Activated naive CD8-positive, alpha-beta T cell treated with anti-CD3 and anti-CD28 coated beads, Interleukin-2, amount 10 ng/mL, durations not matched to agents 7 days and 5 days (primary cell): ENCODE results near the gene GPER1. TPM values are rescaled to one million over a fixed set of nuclear protein-coding genes. Genes with fewer than 3 reads are reported as not detected.
"Not testable (repeated sequence)": the region's sequence is repeated elsewhere in the genome, so short reads cannot be mapped to it uniquely, and the experiment has no call there.

Experiments
- ATAC-seq: fragments of 150-1000 bp; cut with Tn5 transposase; one replicate; pipeline ENCODE4 v1.10.0; 2021; ENCODE audit warnings: low read depth, moderate library complexity
- POLR2A ChIA-PET: fragments of 350-600 bp; sonication (Branson Sonifier 250); formaldehyde crosslinking; loops from one replicate; lab custom pipeline; 2021; ENCODE audit warnings: antibody characterized with exemption; lab: Charles Lee
- DNase-seq: peaks from one replicate; pipeline ENCODE4 v3.0.0; 2021
- H3K27ac Mint-ChIP-seq: one replicate; pipeline ENCODE4 v1.8.0; 2022; ENCODE audit warnings: mild to moderate bottlenecking, mixed read lengths
- H3K27me3 Mint-ChIP-seq: one replicate; pipeline ENCODE4 v1.8.0; 2022; ENCODE audit warnings: mild to moderate bottlenecking, moderate library complexity, mixed read lengths
- H3K36me3 Mint-ChIP-seq: one replicate; pipeline ENCODE4 v1.8.0; 2021; ENCODE audit warnings: mild to moderate bottlenecking, mixed read lengths
- H3K4me1 Mint-ChIP-seq: one replicate; pipeline ENCODE4 v1.8.0; 2021; ENCODE audit warnings: mixed read lengths
- H3K4me3 Mint-ChIP-seq: one replicate; pipeline ENCODE4 v1.8.0; 2022; ENCODE audit warnings: mild to moderate bottlenecking, moderate library complexity, mixed read lengths
- H3K9me3 Mint-ChIP-seq: one replicate; pipeline ENCODE4 v1.8.0; 2021; ENCODE audit warnings: mixed read lengths
- total RNA-seq, 2 experiments: library from RNA; stranded (reverse); gene quantifications; one replicate each; pipeline ENCODE4 v1.2.3, GENCODE V29; 2021

The GPER1 gene
- total RNA-seq = under 1 TPM; 0.19 to 0.26 TPM

GRCh38 chr7:1087952-1088920 is at the start of gene GPER1:
TSS of gene GPER1 (plus strand) at chr7:1088113. CDS start at chr7:1091729, 3,616 bp downstream.
- H3K36me3 Mint-ChIP-seq = no peaks in the 10 kb centered on the region
- no peak within 1 kb of the TSS for H3K27ac Mint-ChIP-seq
- no peaks in the 10 kb centered on the region for H3K9me3 Mint-ChIP-seq
- H3K27me3 Mint-ChIP-seq = no peaks in the 10 kb centered on the region
- H3K4me3 Mint-ChIP-seq = peak within 1 kb of the TSS; percentile 74
- DNase-seq (no peak), ATAC-seq (no peak)
- POLR2A ChIA-PET = no interaction called here
- H3K4me1 Mint-ChIP-seq = peaks cover 5% of the 10 kb centered on the region

- H3K36me3 Mint-ChIP-seq, ATAC-seq, H3K9me3 Mint-ChIP-seq, POLR2A ChIA-PET, H3K27ac Mint-ChIP-seq, H3K27me3 Mint-ChIP-seq, H3K4me3 Mint-ChIP-seq, DNase-seq: not testable (repeated sequence)
- peaks cover 20% of the 10 kb centered on the region for H3K4me1 Mint-ChIP-seq
These were observed 47.7 kb upstream of the GPER1 start for GRCh38 chr7:1040233-1040632.

- H3K27me3 Mint-ChIP-seq = peaks cover 4% of the 10 kb centered on the region
- H3K4me1 Mint-ChIP-seq = peaks cover 24% of the 10 kb centered on the region
- no peak for ATAC-seq
- H3K4me3 Mint-ChIP-seq = no peak overlapping the region
- DNase-seq = no peak
- no peaks in the 10 kb centered on the region for H3K36me3 Mint-ChIP-seq
- POLR2A ChIA-PET = no interaction called here
- no peaks in the 10 kb centered on the region for H3K9me3 Mint-ChIP-seq
- no peak overlapping the region for H3K27ac Mint-ChIP-seq
These were observed 47.1 kb upstream of the GPER1 start for GRCh38 chr7:1040790-1041189.

- Mint-ChIP-seq H3K27ac (no peak overlapping the region), H3K27me3 (peaks cover 4% of the 10 kb centered on the region), H3K9me3 (no peaks in the 10 kb centered on the region), H3K4me1 (peaks cover 33% of the 10 kb centered on the region), H3K4me3 (no peak overlapping the region), H3K36me3 (no peaks in the 10 kb centered on the region)
- no peak for DNase-seq
- no peak for ATAC-seq
- POLR2A ChIA-PET = interaction anchor here (0.6 to 1.3 kb wide), 3 partner anchors 12 to 49 kb away, joined by 3 to 5 read pairs (median 3); no protein-coding TSS in a partner anchor
These were observed 46.1 kb upstream of the GPER1 start for GRCh38 chr7:1041551-1042491.

- POLR2A ChIA-PET = interaction anchor here (0.6 to 1.3 kb wide), 3 partner anchors 13 to 49 kb away, joined by 3 to 5 read pairs (median 3); no protein-coding TSS in a partner anchor
- peaks cover 38% of the 10 kb centered on the region for H3K4me1 Mint-ChIP-seq
- no peak overlapping the region for H3K27ac Mint-ChIP-seq
- H3K4me3 Mint-ChIP-seq = no peak overlapping the region
- ATAC-seq (no peak), DNase-seq (no peak)
- H3K9me3 Mint-ChIP-seq = no peaks in the 10 kb centered on the region
- H3K36me3 Mint-ChIP-seq = no peaks in the 10 kb centered on the region
- peaks cover 4% of the 10 kb centered on the region for H3K27me3 Mint-ChIP-seq
These were observed 45.5 kb upstream of the GPER1 start for GRCh38 chr7:1042492-1042833.

- Mint-ChIP-seq H3K36me3 (no peaks in the 10 kb centered on the region), H3K9me3 (no peaks in the 10 kb centered on the region), H3K27ac (peak overlapping the region; percentile 70), H3K4me3 (peak overlapping the region; percentile 76), H3K27me3 (peaks cover 4% of the 10 kb centered on the region), H3K4me1 (peaks cover 48% of the 10 kb centered on the region)
- POLR2A ChIA-PET = interaction anchor here (1.0 to 1.5 kb wide), 4 partner anchors 16 to 69 kb away, joined by 3 to 5 read pairs (median 3); no protein-coding TSS in a partner anchor
- DNase-seq (no peak), ATAC-seq (no peak)
These were observed 44.2 kb upstream of the GPER1 start for GRCh38 chr7:1043552-1044188.

- Mint-ChIP-seq H3K9me3 (no peaks in the 10 kb centered on the region), H3K27ac (peak within 1 kb of the TSS; percentile 70), H3K4me3 (peak within 1 kb of the TSS; percentile 89), H3K27me3 (peaks cover 4% of the 10 kb centered on the region), H3K4me1 (peaks cover 55% of the 10 kb centered on the region), H3K36me3 (no peaks in the 10 kb centered on the region)
- POLR2A ChIA-PET = interaction anchor here (1.0 to 1.5 kb wide), 4 partner anchors 17 to 70 kb away, joined by 3 to 5 read pairs (median 3); no protein-coding TSS in a partner anchor
- ATAC-seq = peak; percentile 87
- DNase-seq = peak; percentile 98
These were observed 43.5 kb upstream of the GPER1 start, which contains the start of gene GPR146 for GRCh38 chr7:1044189-1045068. TSS of gene GPR146 (plus strand) at chr7:1044546. CDS start at chr7:1057516, 12,970 bp downstream.

GRCh38 chr7:1045069-1046063 is 42.5 kb upstream of the GPER1 start:
- no peak for ATAC-seq
- no peaks in the 10 kb centered on the region for H3K9me3 Mint-ChIP-seq
- POLR2A ChIA-PET = interaction anchor here (1.5 kb wide), 1 partner anchor 27 kb away, joined by 3 read pairs; no protein-coding TSS in a partner anchor
- H3K27ac Mint-ChIP-seq = peak overlapping the region; percentile 42
- peaks cover 56% of the 10 kb centered on the region for H3K4me1 Mint-ChIP-seq
- no peaks in the 10 kb centered on the region for H3K36me3 Mint-ChIP-seq
- H3K4me3 Mint-ChIP-seq = peak overlapping the region; percentile 89
- no peak for DNase-seq
- peaks cover 4% of the 10 kb centered on the region for H3K27me3 Mint-ChIP-seq

GRCh38 chr7:1046722-1047679 is 40.9 kb upstream of the GPER1 start:
- POLR2A ChIA-PET = no interaction called here

GRCh38 chr7:1049006-1049741 is 38.7 kb upstream of the GPER1 start:
- POLR2A ChIA-PET = no interaction called here
- Mint-ChIP-seq H3K4me3 (peak overlapping the region; percentile 22), H3K27me3 (no peaks in the 10 kb centered on the region), H3K36me3 (no peaks in the 10 kb centered on the region), H3K4me1 (peaks cover 40% of the 10 kb centered on the region), H3K27ac (no peak overlapping the region), H3K9me3 (no peaks in the 10 kb centered on the region)
- no peak for DNase-seq
- no peak for ATAC-seq

More at GRCh38 chr7:1046722-1047679, 40.9 kb upstream of the GPER1 start:
- H3K27ac Mint-ChIP-seq = no peak overlapping the region
- ATAC-seq = no peak
- no peak for DNase-seq
- H3K9me3 Mint-ChIP-seq = no peaks in the 10 kb centered on the region
- H3K4me1 Mint-ChIP-seq = peaks cover 52% of the 10 kb centered on the region
- peak overlapping the region; percentile 10 for H3K4me3 Mint-ChIP-seq
- no peaks in the 10 kb centered on the region for H3K27me3 Mint-ChIP-seq
- no peaks in the 10 kb centered on the region for H3K36me3 Mint-ChIP-seq
